BJ (cell line): ENCODE results near the gene TMCO1. TPM values are rescaled to one million over a fixed set of nuclear protein-coding genes. Genes with fewer than 3 reads are reported as not detected.
"Not testable (repeated sequence)": the region's sequence is repeated elsewhere in the genome, so short reads cannot be mapped to it uniquely, and the experiment has no call there.

Source experiments
- CTCF ChIA-PET: fragments of 350-600 bp; formaldehyde crosslinking; extraction: SDS; loops from one replicate; lab custom pipeline; 2021; ENCODE audit warnings: antibody characterized with exemption, inconsistent platforms; lab: Yijun Ruan, JAX
- POLR2A ChIA-PET: fragments of 300-600 bp; sonication (Branson Sonifier 250); formaldehyde crosslinking; extraction: SDS; loops from one replicate; lab custom pipeline; 2021; ENCODE audit warnings: antibody characterized with exemption; lab: Charles Lee
- DNase-seq: peaks from one replicate; pipeline ENCODE4 v3.0.0-alpha.2; 2011; ENCODE audit warnings: low read depth
- H3K27me3 ChIP-seq: 2 replicates; pipeline ENCODE4 v1.6.0; 2011; ENCODE audit warnings: low read length; ENCODE audit not compliant: control insufficient read depth, insufficient read depth
- H3K36me3 ChIP-seq: 2 replicates; pipeline ENCODE4 v1.5.1; 2011; ENCODE audit warnings: low read length; ENCODE audit not compliant: control insufficient read depth, insufficient read depth
- H3K4me3 ChIP-seq: 2 replicates; pipeline ENCODE4 v1.5.1; 2011; ENCODE audit warnings: low read depth, mild to moderate bottlenecking, control low read depth, low read length
- CTCF ChIP-seq: IDR thresholded peaks from 2 replicates; pipeline ENCODE4 v1.5.1; 2011; ENCODE audit warnings: low read depth, mild to moderate bottlenecking, control low read depth, inconsistent platforms, low read length, moderate library complexity; ENCODE audit not compliant: insufficient read depth
- polyA plus RNA-seq: library from polyadenylated mRNA; depleted of rRNA; stranded (reverse); fragments of >200 nt; gene quantifications from 2 replicates; pipeline ENCODE4 v1.2.3, GENCODE V29; 2011

TMCO1 gene
- polyA plus RNA-seq, 1 experiment, result 203 TPM

GRCh38 chr1:165759095-165759494, 9.6 kb downstream of the TMCO1 start:
- CTCF ChIA-PET, result no interaction called here
- no peaks in the 10 kb centered on the region for H3K27me3 ChIP-seq
- TF ChIP-seq CTCF, result no peak
- POLR2A ChIA-PET, result no interaction called here
- H3K4me3 ChIP-seq, result no peak overlapping the region
- no peak for DNase-seq
- peaks cover 5% of the 10 kb centered on the region for H3K36me3 ChIP-seq

GRCh38 chr1:165755393-165756010, 13.2 kb downstream of the TMCO1 start:
- Histone ChIP-seq H3K27me3 (no peaks in the 10 kb centered on the region), H3K36me3 (peaks cover 5% of the 10 kb centered on the region), H3K4me3 (no peak overlapping the region)
- no peak for DNase-seq
- ChIA-PET POLR2A (no interaction called here), CTCF (interaction anchor here (0.6 to 1.8 kb wide), 4 partner anchors 8 to 167 kb away, joined by 3 to 6 read pairs (median 3); no protein-coding TSS in a partner anchor)
- TF ChIP-seq CTCF, result no peak

GRCh38 chr1:165753934-165754333, 14.7 kb downstream of the TMCO1 start:
- no peak for TF ChIP-seq CTCF
- Histone ChIP-seq H3K27me3 (no peaks in the 10 kb centered on the region), H3K4me3 (no peak overlapping the region), H3K36me3 (peaks cover 4% of the 10 kb centered on the region)
- CTCF ChIA-PET, result interaction anchor here (1.6 kb wide), 1 partner anchor 11 kb away, joined by 4 read pairs; no protein-coding TSS in a partner anchor
- no peak for DNase-seq
- POLR2A ChIA-PET, result no interaction called here

- H3K4me3 ChIP-seq, result no peak overlapping the region
- peaks cover 2% of the 10 kb centered on the region; the same call in 1 of the 2 replicates for H3K36me3 ChIP-seq
- no peak for TF ChIP-seq CTCF
- no peak for DNase-seq
- H3K27me3 ChIP-seq, result no peaks in the 10 kb centered on the region
- ChIA-PET POLR2A (no interaction called here), CTCF (no interaction called here)
Measured at GRCh38 chr1:165748550-165748949, 20.1 kb downstream of the TMCO1 start.

GRCh38 chr1:165747632-165748447, 20.8 kb downstream of the TMCO1 start:
- Histone ChIP-seq H3K36me3 (peaks cover 2% of the 10 kb centered on the region; the same call in 1 of the 2 replicates), H3K4me3 (no peak overlapping the region), H3K27me3 (no peaks in the 10 kb centered on the region)
- ChIA-PET CTCF (interaction anchor here (0.6 to 2.1 kb wide), 3 partner anchors 8 to 155 kb away, joined by 3 to 6 read pairs (median 3); no protein-coding TSS in a partner anchor), POLR2A (interaction anchor here (0.7 kb wide), 1 partner anchor 87 kb away, joined by 5 read pairs; no protein-coding TSS in a partner anchor)
- no peak for DNase-seq
- TF ChIP-seq CTCF, result no peak

- not testable (repeated sequence) for H3K27me3 ChIP-seq, DNase-seq, H3K36me3 ChIP-seq, H3K4me3 ChIP-seq
- ChIA-PET POLR2A (interaction anchor here (0.6 kb wide), 1 partner anchor 25 kb away, joined by 5 read pairs; no protein-coding TSS in a partner anchor), CTCF (interaction anchor here (0.6 kb wide), 1 partner anchor 10 kb away, joined by 4 read pairs; no protein-coding TSS in a partner anchor)
Measured at GRCh38 chr1:165744913-165745312, 23.8 kb downstream of the TMCO1 start.
